Omental fat pad (tissue), 4 donors: ENCODE results near the gene PLCG2. TPM values are rescaled to one million over a fixed set of nuclear protein-coding genes. Genes with fewer than 3 reads are reported as not detected.

Source experiments
- ATAC-seq: fragments of 150-250 bp; one replicate; pipeline ENCODE4 v1.9.1; 2016; ENCODE audit warnings: mild to moderate bottlenecking, moderate library complexity; ENCODE audit not compliant: low FRiP score
- DNase-seq: peaks from one replicate; pipeline ENCODE4 v3.0.0-alpha.2; 2019; ENCODE audit warnings: low spot score
- CTCF ChIP-seq, 3 donors: fragments of 450-650 bp; IDR thresholded peaks; one replicate each; pipeline ENCODE4 v1.5.1; 2016 to 2017; ENCODE audit warnings: antibody characterized with exemption in 3 of 3, mild to moderate bottlenecking in 3 of 3, moderate library complexity in 2 of 3
- total RNA-seq, 4 donors: library from RNA; depleted of rRNA; stranded (reverse); fragments of >200 nt; gene quantifications; one replicate each; pipeline ENCODE4 v1.1.0, GENCODE V29; 2016

The PLCG2 gene
- 10 to 100 TPM in 3 of 4 donors, 1 to 10 TPM in 1; 8.3 to 59.6 (median 19.9) TPM for total RNA-seq

- TF ChIP-seq CTCF (IDR thresholded peaks at IDR 0.05): no peak
- DNase-seq (no peak), ATAC-seq (peak; percentile 95)
Measured at GRCh38 chr16:81778861-81779535, at the start of gene PLCG2. Gene PLCG2 (plus strand): TSS chr16:81779291. CDS start chr16:81785990, 6,699 bp downstream.

- TF ChIP-seq CTCF (IDR thresholded peaks at IDR 0.05): no peak
- ATAC-seq: no peak
- DNase-seq: no peak
Measured at GRCh38 chr16:81729451-81729850, 49.6 kb upstream of the PLCG2 start.

- TF ChIP-seq CTCF (IDR thresholded peaks at IDR 0.05): peak in 1 of 3 donors; percentile 8
- DNase-seq: peak; percentile 83
- ATAC-seq: peak; percentile 84
Measured at GRCh38 chr16:81730090-81731051, 48.7 kb upstream of the PLCG2 start.

GRCh38 chr16:81731649-81732048 lies 47.4 kb upstream of the PLCG2 start:
- no peak for TF ChIP-seq CTCF (IDR thresholded peaks at IDR 0.05)
- DNase-seq (no peak), ATAC-seq (no peak)

GRCh38 chr16:81732699-81733098 lies 46.4 kb upstream of the PLCG2 start:
- TF ChIP-seq CTCF (IDR thresholded peaks at IDR 0.05): no peak
- DNase-seq: no peak
- no peak for ATAC-seq

GRCh38 chr16:81733295-81733694 lies 45.8 kb upstream of the PLCG2 start:
- ATAC-seq (no peak), DNase-seq (no peak)
- TF ChIP-seq CTCF (IDR thresholded peaks at IDR 0.05): no peak
